Mononuclear cell (primary cell): ENCODE results near the gene MGME1. TPM values are rescaled to one million over a fixed set of nuclear protein-coding genes. Genes with fewer than 3 reads are reported as not detected.
"Not testable (repeated sequence)": the region's sequence is repeated elsewhere in the genome, so short reads cannot be mapped to it uniquely, and the experiment has no call there.

Experiments
- H3K27me3 ChIP-seq: 2 replicates; pipeline ENCODE4 v1.6.0; 2011; ENCODE audit warnings: low read length, control low read depth; ENCODE audit not compliant: insufficient read depth
- H3K4me1 ChIP-seq: 2 replicates; pipeline ENCODE4 v1.5.1; 2011; ENCODE audit warnings: mild to moderate bottlenecking, low read length, control low read depth; ENCODE audit not compliant: insufficient read depth
- H3K4me3 ChIP-seq: 2 replicates; pipeline ENCODE4 v1.5.1; 2011; ENCODE audit warnings: mild to moderate bottlenecking, low read length, moderate library complexity
- H3K9me3 ChIP-seq: 2 replicates; pipeline ENCODE4 v1.5.1; 2011; ENCODE audit warnings: low read depth, mild to moderate bottlenecking, control low read depth, low read length
- total RNA-seq: library from RNA; depleted of rRNA; stranded (reverse); fragments of >200 nt; gene quantifications from one replicate; pipeline ENCODE4 v1.2.3, GENCODE V29; 2012

Gene MGME1
- total RNA-seq, 1 donor: 6.3 TPM

DNA sequence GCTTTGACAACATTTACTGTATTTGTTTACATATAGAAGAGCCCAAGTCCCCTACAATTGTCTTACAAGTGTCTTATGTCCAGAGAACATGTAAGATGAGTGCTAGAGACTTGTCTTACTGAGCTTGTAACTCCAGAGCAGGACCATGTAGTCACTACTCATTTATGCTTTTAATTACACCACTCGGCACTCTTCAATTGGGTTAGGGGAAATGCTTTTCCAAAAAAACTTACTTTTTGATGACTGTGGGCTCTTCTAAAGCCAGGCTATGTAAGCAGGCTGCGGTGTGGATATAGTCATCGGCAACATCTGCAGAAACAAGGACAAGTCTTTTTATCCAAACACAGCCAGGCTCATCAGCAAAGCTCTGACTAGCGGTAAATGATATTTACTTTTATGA is 18.9 kb upstream of the MGME1 start:
- H3K27me3 ChIP-seq: no peaks in the 10 kb centered on the region
- H3K4me3 ChIP-seq: no peak overlapping the region
- H3K4me1 ChIP-seq: no peaks in the 10 kb centered on the region
- no peaks in the 10 kb centered on the region for H3K9me3 ChIP-seq

- Histone ChIP-seq H3K4me3 (no peak overlapping the region), H3K9me3 (no peaks in the 10 kb centered on the region), H3K4me1 (peaks cover 3% of the 10 kb centered on the region), H3K27me3 (no peaks in the 10 kb centered on the region)
Observed at GRCh38 chr20:17950670-17951069, 18.1 kb upstream of the MGME1 start.

DNA sequence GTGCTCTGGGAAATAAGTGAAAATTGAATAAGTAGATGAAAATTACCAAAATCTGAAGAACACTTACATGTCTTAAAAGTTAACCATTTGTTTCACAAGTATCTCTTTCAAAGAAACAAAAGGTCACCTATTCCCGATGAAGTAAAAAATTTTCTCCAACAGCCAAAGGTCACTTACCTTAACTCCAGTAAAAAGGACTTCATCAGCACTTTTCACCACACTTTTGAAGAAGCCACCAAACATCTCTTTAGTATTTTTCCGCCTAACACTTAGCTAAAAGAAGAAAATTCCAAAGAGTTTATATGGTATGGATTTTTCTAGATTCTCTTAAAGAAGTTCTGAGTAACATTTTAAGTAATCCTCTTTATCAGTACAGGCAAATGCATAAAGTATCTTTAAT is 17.5 kb upstream of the MGME1 start:
- Histone ChIP-seq H3K27me3 (no peaks in the 10 kb centered on the region), H3K9me3 (no peaks in the 10 kb centered on the region), H3K4me1 (peaks cover 10% of the 10 kb centered on the region), H3K4me3 (no peak overlapping the region)

DNA sequence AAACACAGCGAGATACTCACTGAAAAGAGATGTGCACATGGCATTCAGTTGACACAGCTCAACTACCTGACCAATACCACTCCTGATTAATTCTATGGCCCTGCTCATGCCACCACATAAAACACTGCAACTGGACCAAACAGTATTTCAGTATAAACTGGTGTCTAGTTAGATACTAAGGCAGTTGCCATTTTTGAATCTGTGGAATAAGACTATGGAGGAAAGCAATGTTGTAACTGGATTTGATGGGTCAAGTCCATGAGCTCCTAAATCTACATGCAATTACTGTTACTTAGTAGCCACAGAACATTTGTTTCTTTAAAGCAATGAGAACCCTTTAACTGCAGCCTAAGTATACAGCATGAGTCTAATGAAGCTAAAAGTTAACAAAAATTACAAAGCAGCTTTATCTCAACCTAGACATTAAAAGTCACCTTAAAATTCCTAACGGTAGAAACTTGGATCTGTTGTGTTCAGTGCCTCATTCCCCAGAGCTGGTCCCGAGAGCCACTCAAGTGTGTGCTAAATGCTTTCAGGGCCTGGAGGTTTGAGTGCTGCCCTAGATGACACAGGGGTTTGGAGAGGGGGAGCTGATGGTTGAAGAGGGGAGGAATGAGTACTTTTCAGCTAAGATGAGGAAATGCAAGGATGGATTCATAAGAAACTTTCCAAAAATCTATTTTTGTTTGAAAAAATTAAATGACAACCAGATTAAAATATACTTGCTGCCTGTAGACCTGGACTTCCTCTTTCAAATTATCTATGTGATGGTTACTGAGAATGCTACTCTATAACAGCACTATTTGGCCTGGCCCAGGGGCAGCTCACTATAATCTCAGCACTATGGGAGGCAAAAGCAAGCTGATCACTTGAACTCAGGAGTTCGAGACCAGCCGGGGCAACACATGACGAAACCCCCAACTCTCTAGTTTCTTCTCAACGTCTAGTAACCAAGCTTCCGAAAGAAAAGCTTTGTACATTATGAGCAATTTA is 15.8 kb upstream of the MGME1 start:
- H3K27me3 ChIP-seq: no peaks in the 10 kb centered on the region
- peaks cover 21% of the 10 kb centered on the region for H3K4me1 ChIP-seq
- no peak overlapping the region for H3K4me3 ChIP-seq
- no peaks in the 10 kb centered on the region for H3K9me3 ChIP-seq

DNA sequence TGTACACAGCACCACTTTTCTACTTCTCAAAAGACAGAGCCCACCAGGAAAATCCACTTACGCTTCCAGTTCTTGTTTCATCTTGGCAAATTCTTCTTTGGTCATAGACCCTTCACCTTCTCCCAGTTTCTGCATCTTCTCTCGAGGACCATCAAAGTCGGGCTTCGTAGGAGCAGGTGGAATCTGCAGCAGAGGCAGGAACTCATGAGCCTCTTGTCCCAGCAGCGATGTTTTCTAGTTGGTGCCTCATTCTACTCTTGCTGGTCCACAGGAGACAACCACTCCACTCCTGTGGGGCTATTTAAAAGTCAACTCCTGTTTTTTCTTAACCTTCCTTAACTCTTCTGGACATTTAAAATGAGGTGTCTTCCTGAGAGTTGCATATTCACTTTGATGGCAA is 14.9 kb upstream of the MGME1 start:
- H3K4me1 ChIP-seq: peaks cover 28% of the 10 kb centered on the region

GRCh38 chr20:17955302-17955701 is 13.5 kb upstream of the MGME1 start:
- Histone ChIP-seq H3K27me3 (no peaks in the 10 kb centered on the region), H3K4me3 (no peak overlapping the region), H3K9me3 (no peaks in the 10 kb centered on the region), H3K4me1 (peaks cover 42% of the 10 kb centered on the region)

More for the DNA sequence above, 14.9 kb upstream of the MGME1 start:
- Histone ChIP-seq H3K9me3 (no peaks in the 10 kb centered on the region), H3K4me3 (no peak overlapping the region), H3K27me3 (no peaks in the 10 kb centered on the region)

DNA sequence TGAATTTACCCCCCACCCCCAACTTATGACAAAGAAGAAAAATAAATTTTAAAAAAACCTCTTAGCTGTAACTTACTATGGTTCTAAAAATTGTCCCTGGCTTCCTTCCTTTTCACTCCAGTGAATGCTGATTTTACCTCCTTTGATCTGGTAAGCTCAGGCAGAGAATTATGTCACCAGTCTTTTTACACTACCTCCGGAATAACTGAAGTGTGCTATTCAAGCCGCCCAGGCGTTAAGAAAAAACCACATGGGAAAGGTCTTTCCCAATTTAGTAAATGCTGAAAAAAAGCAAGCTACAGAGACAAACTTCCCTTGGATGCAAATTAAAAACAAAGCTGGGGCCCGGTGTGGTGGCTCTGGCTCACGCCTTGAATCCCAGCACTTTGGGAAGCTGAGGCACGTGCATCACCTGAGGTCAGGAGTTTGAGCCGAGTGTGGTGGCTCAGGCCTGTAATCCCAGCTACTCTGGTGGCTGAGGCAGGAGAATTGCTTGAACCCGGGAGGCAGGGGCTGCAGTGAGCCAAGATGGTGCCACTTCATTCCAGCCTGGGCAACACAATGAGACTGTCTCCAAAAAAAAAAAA is 12.6 kb upstream of the MGME1 start:
- H3K4me1 ChIP-seq: peaks cover 51% of the 10 kb centered on the region
- no peaks in the 10 kb centered on the region for H3K27me3 ChIP-seq
- H3K4me3 ChIP-seq: no peak overlapping the region
- H3K9me3 ChIP-seq: no peaks in the 10 kb centered on the region

GRCh38 chr20:17957505-17958363 is 11.1 kb upstream of the MGME1 start:
- Histone ChIP-seq H3K9me3 (no peaks in the 10 kb centered on the region), H3K4me1 (peaks cover 66% of the 10 kb centered on the region), H3K4me3 (no peak overlapping the region), H3K27me3 (no peaks in the 10 kb centered on the region)

- no peaks in the 10 kb centered on the region for H3K27me3 ChIP-seq
- peaks cover 75% of the 10 kb centered on the region for H3K4me1 ChIP-seq
- no peak overlapping the region for H3K4me3 ChIP-seq
- H3K9me3 ChIP-seq: no peaks in the 10 kb centered on the region
Observed at GRCh38 chr20:17958373-17959256, 10.2 kb upstream of the MGME1 start.

GRCh38 chr20:17959257-17959627 is 9.6 kb upstream of the MGME1 start:
- no peaks in the 10 kb centered on the region for H3K9me3 ChIP-seq
- no peaks in the 10 kb centered on the region for H3K27me3 ChIP-seq
- H3K4me1 ChIP-seq: peaks cover 81% of the 10 kb centered on the region
- H3K4me3 ChIP-seq: no peak overlapping the region

DNA sequence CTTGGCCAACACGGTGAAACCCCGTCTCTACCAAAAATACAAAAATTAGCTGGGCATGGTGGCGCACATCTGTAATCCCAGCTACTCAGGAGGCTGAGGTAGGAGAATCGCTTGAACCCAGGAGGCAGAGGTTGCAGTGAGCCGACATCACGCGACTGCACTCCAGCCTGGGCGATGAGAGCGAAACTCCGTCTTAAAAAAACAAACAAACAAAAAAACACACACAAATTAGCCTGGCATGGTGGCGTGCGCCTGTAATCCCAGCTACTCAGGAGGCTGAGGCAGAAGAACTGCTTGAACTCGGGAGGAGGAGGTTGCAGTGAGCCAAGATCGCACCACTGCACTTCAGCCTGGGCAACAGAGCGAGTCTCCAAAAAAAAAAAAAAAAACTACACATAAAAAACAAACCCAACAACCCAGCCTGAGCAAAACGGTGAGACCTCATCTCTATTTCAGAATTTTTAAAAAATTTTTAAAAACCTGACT is 8.4 kb upstream of the MGME1 start:
- H3K27me3 ChIP-seq, H3K4me3 ChIP-seq, H3K9me3 ChIP-seq: not testable (repeated sequence)
- peaks cover 92% of the 10 kb centered on the region for H3K4me1 ChIP-seq

GRCh38 chr20:17960927-17961586 is 7.8 kb upstream of the MGME1 start:
- peaks cover 92% of the 10 kb centered on the region for H3K4me1 ChIP-seq
- no peak overlapping the region for H3K4me3 ChIP-seq
- H3K27me3 ChIP-seq: no peaks in the 10 kb centered on the region

DNA sequence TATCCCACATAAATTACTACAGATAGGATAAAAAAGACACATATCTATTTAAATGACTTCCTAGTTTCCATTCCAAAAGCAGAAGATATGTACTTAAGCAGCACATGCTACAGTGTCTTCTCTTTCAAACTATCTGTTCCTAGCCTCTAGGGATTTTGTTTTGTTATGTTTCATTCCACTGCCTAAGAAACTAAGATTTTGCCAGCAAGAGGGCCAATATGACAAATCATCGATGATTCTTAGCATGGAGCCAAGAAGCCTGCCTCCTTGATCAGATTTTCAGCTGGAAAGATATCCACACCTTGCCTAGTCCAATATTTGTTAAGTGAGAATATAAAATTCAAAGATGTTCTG is 7.3 kb upstream of the MGME1 start:
- no peaks in the 10 kb centered on the region for H3K27me3 ChIP-seq
- H3K4me3 ChIP-seq: no peak overlapping the region
- H3K9me3 ChIP-seq: no peaks in the 10 kb centered on the region

More at GRCh38 chr20:17960927-17961586, 7.8 kb upstream of the MGME1 start:
- H3K9me3 ChIP-seq: no peaks in the 10 kb centered on the region

More for the DNA sequence above, 7.3 kb upstream of the MGME1 start:
- H3K4me1 ChIP-seq: peaks cover 92% of the 10 kb centered on the region
